Endothelial cell of umbilical vein (primary cell): ENCODE measurements around the gene FHIT. TPM values are rescaled to one million over a fixed set of nuclear protein-coding genes. Genes with fewer than 3 reads are reported as not detected.

Source experiments
- BruUV-seq: library from RNA; stranded (reverse); fragments of 400-500 nt; replicated peaks from 2 replicates; lab custom pipeline; 2021; lab: Mats Ljungman, UMichigan
- CTCF ChIA-PET: fragments of 300-600, 350-600 bp; sonication (Branson Sonifier 250); formaldehyde crosslinking; loops from one replicate; lab custom pipeline; 2021; ENCODE audit warnings: antibody characterized with exemption, inconsistent platforms; lab: Charles Lee
- POLR2A ChIA-PET: fragments of 300-600, 350-600 bp; sonication (Branson Sonifier 250); formaldehyde crosslinking; loops from one replicate; lab custom pipeline; 2021; ENCODE audit warnings: antibody characterized with exemption, inconsistent platforms; lab: Charles Lee
- DNase-seq: peaks from one replicate; pipeline ENCODE4 v3.0.0-alpha.2; 2011; ENCODE audit warnings: low read depth, low spot score
- FAIRE-seq: peaks from 2 replicates; lab custom pipeline; 2011; peaks lifted over from hg19 to GRCh38; lab: Jason Lieb, UNC
- H2AFZ ChIP-seq: 2 replicates; pipeline ENCODE4 v1.6.0; 2012; ENCODE audit warnings: low read depth, low read length, control low read depth, inconsistent platforms
- H3K27ac ChIP-seq: 2 replicates; pipeline ENCODE4 v1.5.1; 2011; ENCODE audit warnings: low read depth, mild to moderate bottlenecking, control low read depth, low read length, moderate library complexity; ENCODE audit not compliant: insufficient read depth
- H3K27me3 ChIP-seq, 2 experiments: 2 replicates each; pipeline versions ENCODE4 v1.6.0 to v1.6.1; 2011; ENCODE audit warnings: low read length in 2 of 2, mixed read lengths in 1 of 2; ENCODE audit not compliant: control insufficient read depth in 2 of 2, insufficient read depth in 2 of 2
- H3K36me3 ChIP-seq, 2 experiments: 2 replicates in 1 of 2; 3 replicates in 1 of 2; pipeline ENCODE4 v1.5.1; 2011; ENCODE audit warnings: low read length in 2 of 2, mild to moderate bottlenecking in 1 of 2, moderate library complexity in 1 of 2; ENCODE audit not compliant: control insufficient read depth in 2 of 2, insufficient read depth in 2 of 2; ENCODE audit errors: extremely low read depth in 1 of 2
- H3K4me1 ChIP-seq: 3 replicates; pipeline ENCODE4 v1.5.1; 2011; ENCODE audit warnings: mild to moderate bottlenecking, low read length; ENCODE audit not compliant: control insufficient read depth, insufficient read depth; ENCODE audit errors: extremely low read depth
- H3K4me2 ChIP-seq: 2 replicates; pipeline ENCODE4 v1.6.1; 2011; ENCODE audit warnings: low read length, control low read depth, mixed read lengths; ENCODE audit not compliant: insufficient read depth
- H3K4me3 ChIP-seq, 3 experiments: fragments of 200-600 bp in 1 of 3; sonication (generic), shearing (Covaris generic) in 1 of 3; replicated peaks in 1 of 3; 2 replicates each; pipeline ENCODE4 v1.5.1; 2011 to 2016; ENCODE audit warnings: control low read depth in 3 of 3, low read length in 3 of 3, mild to moderate bottlenecking in 2 of 3, inconsistent platforms in 1 of 3, low read depth in 1 of 3, moderate library complexity in 1 of 3; ENCODE audit not compliant: insufficient read depth in 1 of 3
- H3K79me2 ChIP-seq: 2 replicates; pipeline ENCODE4 v1.6.0; 2012; ENCODE audit warnings: low read length, inconsistent platforms; ENCODE audit not compliant: control insufficient read depth, insufficient read depth
- H3K9ac ChIP-seq: replicated peaks from 2 replicates; pipeline ENCODE3; 2011; ENCODE audit warnings: low read length, control low read depth; ENCODE audit not compliant: insufficient read depth; ENCODE audit errors: extremely low read depth
- H3K9me1 ChIP-seq: replicated peaks from 3 replicates; pipeline ENCODE4 v1.6.0; 2011; ENCODE audit warnings: mild to moderate bottlenecking, low read length; ENCODE audit not compliant: control insufficient read depth, insufficient read depth; ENCODE audit errors: extremely low read depth
- H3K9me3 ChIP-seq: replicated peaks from 2 replicates; pipeline ENCODE4 v1.5.1; 2012; ENCODE audit warnings: low read length, inconsistent platforms; ENCODE audit not compliant: control insufficient read depth, insufficient read depth
- H4K20me1 ChIP-seq: replicated peaks from 2 replicates; pipeline ENCODE3; 2011; ENCODE audit warnings: mild to moderate bottlenecking, low read length; ENCODE audit not compliant: control insufficient read depth, insufficient read depth; ENCODE audit errors: extremely low read depth
- EZH2 ChIP-seq: IDR thresholded peaks from 2 replicates; pipeline ENCODE4 v1.6.1; 2012; ENCODE audit warnings: borderline replicate concordance, low read depth, mild to moderate bottlenecking, moderate library complexity, low read length, inconsistent platforms; ENCODE audit not compliant: severe bottlenecking
- FOS ChIP-seq: IDR thresholded peaks from 2 replicates; pipeline ENCODE4 v1.6.1; 2011; ENCODE audit warnings: mild to moderate bottlenecking, low read length, moderate library complexity, borderline replicate concordance; ENCODE audit not compliant: insufficient read depth
- GATA2 ChIP-seq: IDR thresholded peaks from 2 replicates; pipeline ENCODE4 v1.7.0; 2011; ENCODE audit warnings: low read depth, mild to moderate bottlenecking, moderate library complexity, mixed read lengths, low read length; ENCODE audit not compliant: insufficient read length, insufficient read depth
- JUN ChIP-seq: IDR thresholded peaks from 2 replicates; pipeline ENCODE4 v1.6.1; 2011; ENCODE audit warnings: borderline replicate concordance, low read depth; ENCODE audit not compliant: insufficient read length, insufficient read depth
- MYC ChIP-seq: IDR thresholded peaks from one replicate; pipeline ENCODE4 v1.6.1; 2011; ENCODE audit warnings: mild to moderate bottlenecking, low read depth, low read length
- POLR2A ChIP-seq: IDR thresholded peaks from 2 replicates; pipeline ENCODE4 v1.6.1; 2012; ENCODE audit warnings: low read depth, mild to moderate bottlenecking, control low read depth, low read length
- POLR2AphosphoS5 ChIP-seq: IDR thresholded peaks from 2 replicates; pipeline ENCODE4 v1.6.1; 2012; ENCODE audit warnings: low read depth, mild to moderate bottlenecking, control low read depth, low read length, moderate library complexity; ENCODE audit not compliant: insufficient read depth
- dilution Hi-C: fragments of 300-500 bp; cut with MboI; formaldehyde crosslinking; loops from one replicate; pipeline ENCODE4 v1.15.0; 2019; ENCODE audit warnings: low sequenced_read_pairs; ENCODE audit not compliant: extremely low pct_ligation_motif_present
- intact Hi-C: fragments of 100-400 bp; cut with micrococcal nuclease; formaldehyde crosslinking; loops from one replicate; pipeline ENCODE4 v1.10.0; 2022
- polyA plus RNA-seq, 4 experiments: library from polyadenylated mRNA; depleted of rRNA in 3 of 4; stranded (reverse) in 3 of 4; unstranded in 1 of 4; fragments of >200 nt; gene quantifications; 2 replicates each; pipeline versions ENCODE4 v1.2.1 to v1.2.3, GENCODE V29; 2011 to 2012; ENCODE audit warnings: missing spikeins in 1 of 4
- total RNA-seq: library from RNA; stranded (reverse); gene quantifications from 2 replicates; pipeline ENCODE4 v1.2.3, GENCODE V29; 2021
- TF ChIP-seq, protein P1 (sequence below), 2 donors: IDR thresholded peaks; 1 replicate in 1 of 2; 2 replicates in 1 of 2; pipeline ENCODE4 v1.5.1; 2011; ENCODE audit warnings: low read length in 2 of 2, mild to moderate bottlenecking in 2 of 2, moderate library complexity in 2 of 2, control low read depth in 1 of 2, inconsistent platforms in 1 of 2, low read depth in 1 of 2; ENCODE audit not compliant: insufficient read depth in 1 of 2; ENCODE audit errors: extremely low read depth in 1 of 2
- TF ChIP-seq, protein P2 (sequence below): IDR thresholded peaks from 2 replicates; pipeline ENCODE4 v1.6.1; 2011; ENCODE audit not compliant: insufficient read depth, insufficient read length

The FHIT gene
- total and polyA plus RNA-seq, 2 donors (not counting 3 experiments of a cell fraction or from before 2014, with no cell fraction given) = 0.47 to 2.2 TPM

DNA sequence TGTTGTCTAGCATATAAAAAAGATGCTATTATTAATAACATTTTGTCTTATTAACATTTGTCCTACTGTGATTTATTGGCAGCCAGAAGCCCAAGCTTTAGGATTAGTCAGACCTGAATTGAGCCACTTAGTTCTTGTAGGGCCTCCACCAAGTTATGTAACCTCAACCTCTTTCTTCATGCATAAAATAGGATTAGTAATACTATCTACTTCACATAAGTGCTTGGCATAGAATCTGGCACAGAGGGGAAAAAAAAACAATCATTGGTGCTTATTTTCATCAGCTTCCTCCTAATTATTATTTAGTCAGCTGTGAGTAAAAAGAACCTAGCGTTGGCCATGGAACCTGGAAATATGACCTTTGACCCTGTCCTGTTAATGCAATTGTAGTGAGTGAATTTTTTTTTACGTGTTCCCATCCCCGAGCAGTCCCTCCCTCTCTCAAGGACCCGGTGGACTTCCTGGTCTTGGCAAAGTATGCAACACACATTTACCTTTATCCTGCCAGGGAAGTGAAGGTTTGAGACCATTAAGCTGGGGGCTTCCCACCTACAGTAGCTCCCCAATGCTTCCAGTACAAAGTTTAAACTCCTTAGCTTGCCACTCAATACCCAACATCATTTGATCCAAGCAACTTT is 136.8 kb downstream of the FHIT start:
- Histone ChIP-seq H3K27ac (no peak overlapping the region), H3K4me2 (no peak overlapping the region), H3K9me1 (no peaks in the 10 kb centered on the region), H3K36me3 (no peaks in the 10 kb centered on the region), H4K20me1 (no peaks in the 10 kb centered on the region), H3K4me1 (no peaks in the 10 kb centered on the region), H3K27me3 (no peaks in the 10 kb centered on the region), H3K4me3 (no peak overlapping the region), H3K9me3 (no peaks in the 10 kb centered on the region), H3K79me2 (no peaks in the 10 kb centered on the region), H2AFZ (no peak overlapping the region), H3K9ac (no peak overlapping the region)
- dilution Hi-C loops (no loop called here), intact Hi-C loops (no loop called here)
- DNase-seq (no peak), FAIRE-seq (no peak)
- TF ChIP-seq POLR2AphosphoS5 (no peak), EZH2 (no peak), POLR2A (no peak), JUN (no peak), MYC (no peak), FOS (no peak), GATA2 (no peak)
- TF ChIP-seq, protein P1, sequence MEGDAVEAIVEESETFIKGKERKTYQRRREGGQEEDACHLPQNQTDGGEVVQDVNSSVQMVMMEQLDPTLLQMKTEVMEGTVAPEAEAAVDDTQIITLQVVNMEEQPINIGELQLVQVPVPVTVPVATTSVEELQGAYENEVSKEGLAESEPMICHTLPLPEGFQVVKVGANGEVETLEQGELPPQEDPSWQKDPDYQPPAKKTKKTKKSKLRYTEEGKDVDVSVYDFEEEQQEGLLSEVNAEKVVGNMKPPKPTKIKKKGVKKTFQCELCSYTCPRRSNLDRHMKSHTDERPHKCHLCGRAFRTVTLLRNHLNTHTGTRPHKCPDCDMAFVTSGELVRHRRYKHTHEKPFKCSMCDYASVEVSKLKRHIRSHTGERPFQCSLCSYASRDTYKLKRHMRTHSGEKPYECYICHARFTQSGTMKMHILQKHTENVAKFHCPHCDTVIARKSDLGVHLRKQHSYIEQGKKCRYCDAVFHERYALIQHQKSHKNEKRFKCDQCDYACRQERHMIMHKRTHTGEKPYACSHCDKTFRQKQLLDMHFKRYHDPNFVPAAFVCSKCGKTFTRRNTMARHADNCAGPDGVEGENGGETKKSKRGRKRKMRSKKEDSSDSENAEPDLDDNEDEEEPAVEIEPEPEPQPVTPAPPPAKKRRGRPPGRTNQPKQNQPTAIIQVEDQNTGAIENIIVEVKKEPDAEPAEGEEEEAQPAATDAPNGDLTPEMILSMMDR (IDR thresholded peaks at IDR 0.05; ENCODE audit: extremely low read depth in 1 of 2, insufficient read depth in 1 of 2, low read depth in 1 of 2, low read length in 2 of 2) = no peak
- TF ChIP-seq, protein P2, sequence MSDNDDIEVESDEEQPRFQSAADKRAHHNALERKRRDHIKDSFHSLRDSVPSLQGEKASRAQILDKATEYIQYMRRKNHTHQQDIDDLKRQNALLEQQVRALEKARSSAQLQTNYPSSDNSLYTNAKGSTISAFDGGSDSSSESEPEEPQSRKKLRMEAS = no peak
- BruUV-seq = no TSS peak
- ChIA-PET POLR2A (no interaction called here), CTCF (no interaction called here)
